NCI-H1105 treated with DMSO at 0.1 percent for 48 hours (cell line): ENCODE data around the gene WBP1.
"Not testable (repeated sequence)": the region's sequence is repeated elsewhere in the genome, so short reads cannot be mapped to it uniquely, and the experiment has no call there.

ENCODE experiments used
- DNase-seq: peaks from one replicate; lab custom pipeline; 2025; lab: John Stamatoyannopoulos, UW

Gene WBP1

DNA sequence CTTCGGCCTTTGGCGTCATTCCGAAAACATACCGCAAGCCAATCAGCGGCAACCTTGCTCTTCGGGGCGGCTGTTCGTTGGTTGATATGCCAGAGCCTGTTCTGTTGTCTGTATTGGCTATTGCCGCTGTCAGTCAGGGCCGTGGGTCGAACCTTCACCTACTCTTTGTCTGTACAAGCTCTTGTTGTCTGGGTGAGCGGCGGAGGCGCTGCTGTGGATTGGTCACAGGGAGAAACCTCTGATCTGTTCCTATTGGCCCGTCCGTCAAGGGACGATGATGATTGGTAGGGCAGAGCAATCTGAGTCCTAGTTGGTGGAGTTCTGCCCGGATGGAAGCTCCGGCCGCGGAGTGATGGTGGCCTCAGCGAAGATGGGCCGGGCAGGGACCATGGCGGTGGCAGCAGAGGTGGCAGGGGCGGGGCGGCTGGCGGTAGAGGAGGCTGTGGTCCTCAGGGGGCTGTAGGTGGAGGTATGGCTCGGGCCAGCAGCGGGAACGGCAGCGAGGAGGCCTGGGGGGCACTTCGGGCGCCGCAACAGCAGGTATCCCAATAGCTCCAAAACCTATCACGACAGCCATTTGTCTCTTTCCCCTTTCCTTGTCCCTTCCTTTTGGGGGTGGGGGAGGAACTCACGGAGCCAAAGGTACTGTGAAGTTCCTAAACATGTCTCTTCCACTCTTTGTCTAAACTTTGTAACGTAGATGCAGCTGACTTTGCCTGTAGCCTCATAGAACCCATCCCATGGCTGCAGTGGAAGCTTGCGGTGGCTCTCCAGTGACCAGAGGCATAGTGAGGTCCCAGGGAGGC is at the start of gene WBP1:
Gene WBP1, plus strand, starts transcription at position 307 of the 806 bp plus-strand sequence. Its CDS starts 165 bp downstream, at position 472.
- DNase-seq: peak; percentile 99

DNA sequence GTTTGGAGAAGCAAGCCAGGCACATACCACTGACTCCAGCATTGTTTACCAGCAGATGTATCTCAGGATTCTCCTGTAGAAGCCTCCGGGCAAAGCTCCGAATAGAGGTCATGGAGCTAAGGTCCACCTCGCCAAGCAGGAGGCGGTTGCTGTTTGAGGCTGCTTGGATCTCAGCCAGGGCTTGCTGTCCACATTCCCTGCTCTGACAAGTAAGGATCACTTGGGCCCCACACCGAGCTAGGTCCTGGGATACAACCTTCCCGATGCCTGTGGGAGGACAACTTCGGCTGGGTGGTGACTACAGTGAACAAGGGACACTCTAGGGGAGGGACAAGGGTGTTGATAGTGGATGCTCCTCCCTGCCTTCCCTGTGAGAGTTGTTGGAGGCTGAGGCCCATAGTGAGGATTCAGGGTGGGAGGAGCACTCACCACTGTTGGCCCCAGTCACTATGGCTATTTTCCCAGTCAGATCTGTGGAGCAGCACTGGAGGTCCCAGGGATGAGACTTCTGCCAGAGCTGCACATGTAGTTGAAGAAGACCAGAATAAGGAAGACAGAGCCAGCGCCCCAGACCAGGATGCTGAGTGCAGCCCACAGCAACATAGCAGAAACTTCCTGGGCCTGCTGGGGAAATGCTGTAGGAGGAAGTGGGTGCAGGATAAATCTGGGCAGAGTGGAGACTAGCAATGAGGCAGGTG is 45.1 kb upstream of the WBP1 start:
- no peak for DNase-seq

DNA sequence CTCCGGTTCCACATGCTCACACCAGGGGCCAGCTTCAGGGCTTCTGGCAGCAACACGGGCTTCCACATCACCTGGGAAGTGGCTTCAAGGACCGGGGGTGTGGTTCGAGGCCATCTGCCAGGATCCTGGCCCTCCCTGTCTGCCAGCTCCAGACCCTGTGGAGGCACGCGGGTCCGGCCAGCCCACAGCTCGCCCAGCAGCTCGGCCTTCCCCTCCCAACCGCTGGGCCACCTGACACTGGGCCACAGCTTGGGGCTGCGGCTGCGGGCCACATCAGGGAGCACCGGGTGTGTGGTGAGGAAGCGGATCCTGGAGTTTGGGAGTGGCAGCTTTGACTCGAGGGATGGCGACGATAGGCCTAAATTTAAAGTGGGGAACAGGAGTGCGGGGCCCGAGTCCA is 43.8 kb upstream of the WBP1 start:
- peak; percentile 31 for DNase-seq

DNA sequence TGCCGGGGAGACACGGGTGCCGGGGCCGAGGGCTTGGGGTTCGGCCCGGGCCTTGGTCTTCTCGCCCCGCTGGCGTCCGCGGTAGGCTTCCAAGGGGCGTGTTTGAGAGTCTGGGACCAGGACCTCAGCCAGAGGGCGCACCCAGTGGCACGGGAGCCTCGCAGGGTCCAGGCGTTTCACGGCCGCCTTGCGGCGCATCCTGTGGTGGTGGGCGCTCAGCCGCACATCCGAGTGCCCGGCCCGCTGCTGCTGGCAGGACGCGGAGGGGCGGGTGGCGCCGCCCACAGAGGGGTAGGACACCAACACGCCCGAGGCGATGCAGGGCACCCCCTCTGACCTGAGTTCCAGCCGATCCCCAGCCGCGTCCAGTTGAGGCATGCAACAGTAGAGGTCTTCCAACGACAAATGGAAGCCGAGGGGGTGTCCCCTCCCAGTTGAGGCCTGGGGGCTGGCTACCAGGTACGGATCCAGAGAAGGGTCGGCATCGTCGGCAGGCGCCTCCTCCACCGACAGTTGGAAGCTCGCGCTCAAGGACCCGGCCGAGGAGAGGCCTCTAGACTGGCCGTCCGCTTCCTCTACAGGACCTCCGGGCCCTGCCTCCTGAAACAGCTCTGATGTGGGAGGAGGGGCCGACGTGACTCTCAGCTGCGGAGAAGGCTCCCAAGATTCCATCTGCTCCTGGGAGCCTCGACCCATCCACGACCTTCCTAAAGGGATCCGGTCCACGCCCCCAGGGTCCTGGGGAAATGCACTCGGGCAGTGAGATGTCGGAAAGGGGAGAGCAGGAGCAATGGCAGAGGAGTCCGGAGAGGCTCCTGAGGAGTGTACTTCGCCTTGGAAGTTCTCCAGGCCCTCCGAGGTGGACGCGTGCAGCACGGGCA is 43.1 kb upstream of the WBP1 start:
- DNase-seq: peak; percentile 48

DNA sequence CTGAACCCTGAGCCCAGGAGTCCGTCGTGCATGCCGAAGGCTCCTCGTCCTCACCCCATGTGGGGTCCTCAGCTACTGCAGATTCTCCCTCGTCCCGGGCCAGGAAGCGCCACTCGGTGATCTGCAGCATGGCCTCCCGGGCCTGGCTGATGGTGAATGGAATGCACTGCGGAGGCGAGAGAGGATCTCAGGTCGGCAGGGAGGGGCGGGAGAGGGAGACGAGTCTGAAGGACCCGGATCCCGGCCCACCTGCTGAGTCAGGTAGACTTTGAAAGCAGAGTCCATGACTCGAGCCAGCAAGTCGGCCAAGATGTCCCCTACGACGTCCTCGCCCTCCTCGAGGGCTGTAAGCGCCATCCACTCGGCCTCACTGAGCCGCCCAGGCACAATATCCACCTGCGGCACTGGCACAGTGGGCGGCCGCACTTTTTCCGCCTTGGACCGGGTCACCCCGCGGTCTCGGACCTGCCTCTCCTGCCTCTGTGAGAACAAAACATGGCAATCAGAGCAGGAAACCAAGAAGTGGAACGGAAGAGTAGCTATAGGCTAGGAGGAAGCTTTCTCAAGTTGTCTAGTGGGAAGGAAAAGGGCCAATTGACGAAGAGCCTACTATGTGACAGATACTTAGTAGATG is 42.4 kb upstream of the WBP1 start:
- DNase-seq: no peak

DNA sequence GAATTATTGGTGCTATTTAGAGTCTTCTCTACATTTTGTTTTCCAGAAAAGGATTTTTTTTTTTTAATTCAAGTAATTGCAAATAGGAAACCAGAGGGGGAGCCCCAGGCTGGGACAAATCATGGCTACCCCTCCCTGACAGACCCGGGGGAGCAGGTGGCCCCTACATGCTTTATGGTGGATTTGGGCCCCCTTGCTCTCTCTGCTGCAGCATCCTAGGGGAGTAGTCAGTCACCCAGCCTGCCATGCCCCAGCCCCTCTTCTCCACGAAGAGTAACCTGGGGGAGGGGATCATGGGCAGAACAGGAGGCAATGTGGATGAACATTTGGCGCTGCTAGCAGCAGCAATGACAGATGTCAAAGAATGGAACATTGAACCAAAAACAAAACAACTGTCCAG is 41.5 kb upstream of the WBP1 start:
- no peak for DNase-seq

DNA sequence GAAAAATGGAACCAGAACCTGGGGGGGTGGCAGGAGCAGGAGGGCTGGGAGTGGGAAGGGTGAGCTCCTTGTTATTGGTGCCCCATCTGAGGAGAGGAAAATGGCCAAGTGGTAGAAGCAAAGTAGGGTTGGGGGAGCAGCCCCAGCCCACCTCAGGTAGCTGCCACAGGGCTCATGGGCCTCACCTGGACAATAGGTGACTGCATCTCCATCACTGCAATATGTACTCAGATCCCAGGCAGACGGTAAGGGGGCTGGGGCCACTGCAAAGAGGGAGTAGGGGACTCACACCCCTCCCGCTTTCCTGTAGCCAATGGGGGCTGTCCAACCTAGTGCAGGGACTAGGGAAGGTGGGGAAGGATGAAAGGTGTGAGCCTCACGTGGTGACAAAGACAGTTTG is 41.0 kb upstream of the WBP1 start:
- DNase-seq: no peak

DNA sequence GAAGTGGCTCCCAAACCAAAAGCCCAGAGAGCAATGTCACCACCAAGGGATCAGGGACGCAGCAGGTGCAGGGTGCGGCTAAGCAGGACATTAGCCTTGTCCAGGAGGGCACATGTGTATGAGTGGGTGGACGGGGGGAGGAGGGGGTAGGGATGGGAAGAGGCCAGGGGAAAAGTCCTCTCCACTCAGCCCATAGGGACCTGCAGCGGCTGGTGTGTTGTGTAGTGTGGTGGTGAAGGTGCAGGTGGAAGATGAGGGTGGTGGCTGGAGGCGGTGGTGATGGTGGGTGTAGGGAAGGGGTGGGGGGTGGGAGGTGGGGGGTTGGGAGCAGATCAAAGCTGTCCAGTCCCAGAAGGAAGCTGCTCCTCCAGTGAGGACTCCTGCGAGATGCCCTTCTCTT is 40.5 kb upstream of the WBP1 start:
- DNase-seq: no peak

DNA sequence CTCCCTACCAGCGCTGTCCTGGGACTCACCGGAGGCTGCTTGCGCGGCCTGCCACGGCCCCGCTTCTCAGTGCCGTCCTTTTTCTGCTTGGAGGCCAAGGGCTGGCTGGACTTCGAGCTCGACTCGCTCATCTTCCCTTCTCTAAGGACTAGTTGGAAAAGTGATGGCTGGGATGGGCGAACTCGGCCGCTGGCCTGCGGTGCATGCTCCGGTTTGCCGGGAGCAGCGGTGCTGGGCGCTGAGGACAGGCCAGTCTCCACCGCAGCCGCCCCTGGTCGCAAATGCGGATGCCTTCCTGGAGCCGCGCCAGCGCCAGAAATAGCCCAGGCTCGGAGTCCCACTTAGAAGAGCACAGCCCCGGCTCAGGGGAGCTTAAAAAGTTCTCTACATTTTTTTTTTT is 39.9 kb upstream of the WBP1 start:
- no peak for DNase-seq

DNA sequence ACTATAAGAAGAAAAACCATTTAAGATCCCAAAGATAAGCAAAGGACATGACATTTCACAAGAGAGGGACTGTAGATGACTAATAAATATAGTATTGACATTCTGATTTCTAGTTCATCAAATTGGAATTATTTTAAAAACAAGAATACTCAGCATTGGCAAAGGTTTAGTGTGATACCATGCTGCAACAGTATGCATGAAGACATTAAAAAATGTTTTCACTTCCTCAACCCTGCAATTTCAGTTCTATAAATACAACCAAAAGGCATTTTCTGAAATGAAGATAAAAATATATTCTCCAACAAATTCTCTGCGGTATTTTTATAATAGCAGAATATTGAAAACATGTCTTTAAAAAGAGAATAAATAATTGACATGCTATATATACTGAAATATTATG is 38.9 kb upstream of the WBP1 start:
- DNase-seq: no peak

DNA sequence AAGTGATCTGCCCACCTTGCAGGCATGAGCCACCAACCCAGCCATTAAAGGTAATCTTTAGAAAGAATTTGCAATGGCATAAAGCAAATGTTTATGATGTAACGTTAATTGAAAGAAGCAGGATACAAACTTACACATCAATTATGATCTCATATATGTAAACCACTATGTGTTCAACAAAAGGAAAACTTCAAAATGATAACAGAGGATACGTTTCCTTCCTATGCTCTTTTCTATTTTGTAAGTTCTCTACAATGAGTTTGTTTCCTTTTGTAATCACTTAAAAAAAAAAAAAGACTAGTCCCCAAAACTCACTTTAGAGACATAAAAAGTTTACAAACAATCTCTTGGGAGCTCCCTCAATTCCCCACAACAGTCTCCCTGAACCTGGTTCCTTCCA is 38.2 kb upstream of the WBP1 start:
- DNase-seq: no peak

DNA sequence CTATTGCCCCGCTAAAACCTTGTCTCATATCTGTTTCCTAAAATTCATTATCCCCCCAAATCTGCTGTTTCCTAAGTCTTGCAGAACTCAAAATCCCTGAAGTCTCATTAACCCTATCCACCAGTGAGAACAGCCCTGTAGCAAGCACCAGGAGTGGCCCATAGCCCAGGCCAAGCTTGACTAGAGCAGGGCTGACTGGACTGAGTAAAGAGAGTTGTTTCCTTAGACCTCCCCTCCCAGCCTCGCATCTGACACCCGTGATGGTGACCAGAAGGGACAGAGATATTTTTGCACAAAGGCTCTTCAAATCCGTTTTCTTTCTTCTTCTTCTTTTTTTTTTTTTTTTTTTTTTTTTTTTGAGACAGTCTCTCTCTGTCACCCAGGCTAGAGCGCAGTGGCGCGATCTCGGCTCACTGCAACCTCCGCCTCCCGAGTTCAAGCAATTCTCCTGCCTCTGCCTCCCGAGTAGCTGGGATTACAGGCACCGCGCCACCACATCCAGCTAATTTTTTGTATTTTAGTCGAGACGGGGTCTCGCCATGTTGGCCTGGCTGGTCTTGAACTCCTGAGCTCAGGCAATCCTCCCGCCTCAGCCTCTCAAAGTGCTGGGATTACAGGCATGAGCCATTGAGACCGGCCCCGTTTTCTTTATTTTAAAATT is 37.7 kb upstream of the WBP1 start:
- not testable (repeated sequence) for DNase-seq

DNA sequence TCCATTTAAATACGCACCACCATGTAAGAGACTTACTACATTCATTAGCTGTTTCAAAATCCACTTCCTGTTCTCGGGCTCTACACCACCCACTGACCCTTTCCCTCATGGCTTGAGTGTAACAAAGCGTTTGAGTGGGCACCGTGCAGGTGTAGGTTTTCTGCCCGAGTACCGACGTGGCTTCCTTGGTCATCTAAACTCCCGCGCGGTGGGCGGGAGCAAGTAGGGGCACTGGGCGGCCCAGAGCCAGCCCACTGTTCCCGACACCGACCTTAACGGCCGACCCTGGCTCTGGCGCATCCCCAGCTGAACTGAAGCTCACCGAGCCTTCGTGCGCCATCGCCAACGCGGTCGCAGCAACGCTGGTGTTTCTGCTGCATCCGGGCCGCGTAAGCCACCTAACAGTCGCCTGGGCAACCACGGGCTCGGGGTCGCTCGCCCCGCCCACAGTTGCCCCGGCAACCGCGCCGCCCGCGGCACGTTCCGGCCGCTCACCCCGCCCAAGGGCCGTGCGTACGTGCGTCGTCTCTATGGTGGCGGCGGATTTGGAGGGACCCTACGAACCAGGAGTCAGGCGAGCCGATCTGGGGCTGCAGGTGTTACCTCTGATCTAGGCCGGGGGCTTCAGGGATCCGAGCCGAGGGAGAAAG is 36.9 kb upstream of the WBP1 start, which contains the start of the genes C2orf81 and WDR54:
Gene C2orf81, minus strand, starts transcription at position 399 of the 650 bp plus-strand sequence. Its CDS starts 59 bp downstream, at position 340.
Gene WDR54, plus strand, starts transcription at position 510 of the 650 bp plus-strand sequence. CDS start 424 bp downstream, outside the sequence.
- peak; percentile 90 for DNase-seq

DNA sequence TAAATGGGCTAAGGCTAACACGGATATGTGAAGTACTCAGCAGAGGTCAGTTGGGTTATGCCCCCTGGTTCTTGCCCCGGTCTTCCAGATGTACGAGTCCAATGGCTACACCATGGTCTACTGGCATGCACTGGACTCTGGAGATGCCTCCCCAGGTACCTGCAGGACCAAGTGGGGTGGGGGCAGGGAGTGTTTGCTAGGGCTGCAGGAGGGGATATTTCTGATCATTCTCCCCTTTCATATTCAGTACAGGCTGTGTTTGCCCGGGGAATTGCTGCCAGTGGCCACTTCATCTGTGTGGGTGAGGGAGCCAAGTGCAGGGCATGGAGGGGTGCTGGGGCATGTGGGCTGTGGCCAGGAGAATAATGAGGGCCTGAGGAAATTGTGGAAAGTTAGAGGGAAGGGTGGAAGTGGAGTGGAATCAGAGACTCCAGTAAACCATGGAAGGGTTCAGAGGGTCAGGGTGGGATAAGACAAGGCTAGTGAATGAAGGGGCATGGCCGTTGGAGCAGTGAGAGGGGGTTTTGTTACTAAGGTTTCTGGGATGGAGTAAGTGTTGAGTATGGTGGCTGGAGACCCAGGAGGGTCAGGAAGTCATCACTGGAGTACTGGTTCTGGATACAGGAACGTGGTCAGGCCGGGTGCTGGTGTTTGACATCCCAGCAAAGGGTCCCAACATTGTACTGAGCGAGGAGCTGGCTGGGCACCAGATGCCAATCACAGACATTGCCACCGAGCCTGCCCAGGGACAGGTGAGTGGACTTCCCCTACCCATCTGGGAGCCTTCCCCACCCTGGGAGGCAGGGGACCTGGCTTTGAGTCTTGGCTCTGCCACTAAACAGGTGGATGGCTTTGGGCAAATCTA is 34.8 kb upstream of the WBP1 start:
- no peak for DNase-seq

DNA sequence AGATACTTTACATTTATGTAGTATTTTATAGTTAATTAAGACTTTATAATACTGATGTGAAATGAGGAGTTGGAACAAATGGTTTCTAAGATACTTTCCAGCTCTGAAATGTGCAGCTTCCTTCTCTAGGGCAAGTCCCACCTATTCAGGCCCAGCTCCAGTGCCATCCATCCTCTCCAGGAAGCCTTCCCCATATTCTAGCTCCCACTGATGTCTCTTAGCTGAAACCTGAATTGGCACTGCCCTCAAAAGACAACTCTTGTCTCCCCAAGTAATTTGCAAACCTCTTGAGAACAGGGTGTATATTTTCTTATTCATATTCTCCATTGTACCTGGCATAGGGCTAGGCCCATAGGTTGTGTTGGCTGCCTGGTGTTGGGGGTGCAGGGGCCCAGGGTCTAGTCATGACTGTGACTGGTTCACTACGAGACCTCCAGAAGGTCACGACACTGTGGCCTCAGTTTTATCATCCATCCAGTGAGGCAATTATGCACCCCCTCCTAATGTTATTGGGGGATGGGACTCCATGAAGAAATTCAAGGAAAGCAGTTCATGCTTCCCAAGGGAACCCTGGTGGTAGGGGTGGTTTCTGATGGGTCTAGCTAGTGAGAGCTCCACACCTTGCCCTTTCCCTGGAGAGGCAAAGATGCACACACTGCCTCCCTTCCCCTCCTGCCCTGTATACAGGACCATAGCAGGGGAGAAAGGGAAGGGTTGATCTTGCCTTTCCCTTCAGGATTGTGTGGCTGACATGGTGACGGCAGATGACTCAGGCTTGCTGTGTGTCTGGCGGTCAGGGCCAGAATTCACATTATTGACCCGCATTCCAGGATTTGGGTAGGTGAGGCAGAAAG is 33.9 kb upstream of the WBP1 start:
- no peak for DNase-seq

DNA sequence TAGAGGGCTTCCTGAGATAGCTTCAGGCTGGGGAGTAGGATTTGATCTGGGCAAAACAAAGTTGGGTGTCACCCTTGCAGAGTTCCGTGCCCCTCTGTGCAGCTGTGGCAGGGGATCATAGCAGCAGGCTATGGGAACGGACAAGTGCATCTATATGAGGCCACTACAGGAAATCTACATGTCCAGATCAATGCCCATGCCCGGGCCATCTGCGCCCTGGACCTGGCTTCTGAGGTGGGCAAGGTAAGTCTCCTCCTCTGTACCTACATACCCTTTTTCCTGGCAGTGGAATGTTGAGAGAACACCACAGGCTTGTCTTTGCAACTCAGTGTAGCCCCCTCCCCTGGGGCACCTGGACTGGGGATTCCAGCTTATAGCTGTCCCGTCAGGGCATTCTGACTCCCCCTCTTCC is 33.2 kb upstream of the WBP1 start:
- DNase-seq: no peak

DNA sequence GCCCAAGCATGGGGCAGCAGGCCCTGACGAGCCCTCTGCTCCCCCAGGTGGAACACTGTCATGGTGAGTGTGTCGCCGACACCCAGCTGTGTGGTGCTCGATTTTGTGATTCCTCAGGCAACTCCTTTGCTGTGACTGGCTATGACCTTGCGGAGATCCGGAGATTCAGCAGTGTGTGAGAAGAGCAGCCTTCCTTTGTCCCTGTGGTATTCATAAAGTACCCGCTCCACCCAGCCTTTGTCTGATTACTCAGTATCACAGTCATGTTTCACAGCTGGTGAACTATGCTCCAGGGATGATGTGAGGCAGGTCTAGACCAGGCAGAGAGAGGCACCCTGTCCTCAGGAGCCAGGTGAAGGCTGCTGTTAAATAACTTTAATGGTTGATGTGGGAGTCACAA is 32.7 kb upstream of the WBP1 start:
- no peak for DNase-seq

DNA sequence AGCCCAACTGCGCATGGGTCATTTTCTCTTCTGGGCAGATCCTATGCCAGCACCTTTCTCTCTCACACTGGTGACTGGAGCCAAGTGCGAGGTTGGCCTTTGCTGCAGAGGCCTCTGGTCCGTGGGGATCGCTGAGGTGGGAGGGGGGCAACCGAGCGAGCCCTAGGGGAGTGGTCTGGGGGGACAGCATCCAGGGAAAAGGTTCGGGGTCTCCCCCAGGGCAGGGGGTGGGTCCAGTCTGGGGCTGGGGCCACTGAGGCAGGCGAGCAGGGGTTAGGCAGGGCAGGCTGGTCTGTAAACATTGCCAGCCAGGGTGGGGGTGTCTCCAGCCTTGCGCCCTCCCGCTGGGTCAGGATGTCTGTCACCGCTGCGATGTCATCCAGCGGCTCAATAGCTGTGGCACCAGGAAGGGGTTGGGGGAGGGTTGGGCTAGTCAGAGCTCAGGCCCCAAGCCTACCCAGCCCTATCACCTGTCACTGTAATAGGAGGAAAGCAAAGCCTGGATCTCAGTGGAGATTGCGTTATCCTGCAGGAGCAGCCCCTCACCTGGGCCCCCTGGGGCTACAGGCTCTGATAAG is 32.0 kb upstream of the WBP1 start:
- no peak for DNase-seq
